Adrenal gland (tissue), 12 donors: ENCODE results near the gene GPR35. TPM values are rescaled to one million over a fixed set of nuclear protein-coding genes. Genes with fewer than 3 reads are reported as not detected.

Source experiments
- DNase-seq, 7 donors: peaks; one replicate each; pipeline ENCODE4 v3.0.0-alpha.2; 2019 to 2020
- H3K27ac ChIP-seq, 5 donors: fragments of 200-600 bp; sonication (generic) in 4 of 5; 1 replicate in 3 of 5; 2 replicates in 2 of 5; pipeline versions ENCODE4 v1.5.1 to v1.8.0; 2016 to 2020; ENCODE audit warnings: mild to moderate bottlenecking in 1 of 5
- H3K27me3 ChIP-seq: fragments of 200-600 bp; 2 replicates; pipeline ENCODE4 v1.8.0; 2021
- H3K36me3 ChIP-seq, 2 donors: fragments of 200-600 bp; replicated peaks in 1 of 2; 1 replicate in 1 of 2; 2 replicates in 1 of 2; pipeline versions ENCODE4 v1.5.1 to v1.8.0; 2018 to 2022
- H3K4me1 ChIP-seq, 2 donors: fragments of 200-600 bp; replicated peaks in 1 of 2; 1 replicate in 1 of 2; 2 replicates in 1 of 2; pipeline versions ENCODE4 v1.5.1 to v1.8.0; 2018 to 2021
- H3K4me3 ChIP-seq, 4 donors: fragments of 200-600 bp; sonication (generic) in 3 of 4; one replicate each; pipeline ENCODE4 v1.5.1; 2016 to 2018
- H3K9me3 ChIP-seq, 3 donors: fragments of 200-600 bp; sonication (generic) in 1 of 3; replicated peaks in 1 of 3; 1 replicate in 2 of 3; 2 replicates in 1 of 3; pipeline versions ENCODE4 v1.5.1 to v1.8.0; 2016 to 2021
- CTCF ChIP-seq, 6 experiments: fragments of 450-650 bp in 4 of 6; fragments of 200-600 bp in 2 of 6; sonication (generic) in 1 of 6; IDR thresholded peaks; 1 replicate in 5 of 6; 2 replicates in 1 of 6; pipeline versions ENCODE4 v1.5.1 to v1.8.0; 2016 to 2021; ENCODE audit warnings: antibody characterized with exemption in 6 of 6, mild to moderate bottlenecking in 2 of 6, moderate library complexity in 1 of 6
- POLR2A ChIP-seq, 2 donors: fragments of 450-650 bp; IDR thresholded peaks; one replicate each; pipeline ENCODE4 v1.6.1; 2017; ENCODE audit warnings: antibody characterized with exemption in 2 of 2, mild to moderate bottlenecking in 2 of 2, moderate library complexity in 1 of 2
- WGBS, 4 donors: extraction: QIAGEN DNeasy Blood & Tissue Kit in 2 of 4; methylation state at CpG; one replicate each; pipeline versions ENCODE4 v1.1.5 to v1.1.7; 2013 to 2017; 5-methylcytosine and 5-hydroxymethylcytosine counted together
- intact Hi-C, 2 donors: fragments of 100-400 bp; cut with DNase I; formaldehyde crosslinking; loops; one replicate each; pipeline versions ENCODE4 v1.14.1 to v1.15.0; 2022 to 2023
- polyA plus RNA-seq, 3 donors: library from polyadenylated mRNA; stranded (reverse); fragments of 200-250 nt in 2 of 3; fragments of 350-450 nt in 1 of 3; fragmentation: Illumina TruSeq in 1 of 3; extraction: RNeasy Lipid Tissue Mini Kit (QIAGEN cat#74804) in 1 of 3; gene quantifications; one replicate each; pipeline ENCODE4 v1.2.3, GENCODE V29; 2013 to 2014
- total RNA-seq, 9 donors: library from RNA; depleted of rRNA in 4 of 9; stranded (reverse); fragments of >200 nt in 4 of 9; fragments of 120-200 nt in 1 of 9; fragmentation: NEBNext Ultra II Directional in 1 of 9; extraction: Animal tissue kit (Norgen Biotek cat#: 25700) in 1 of 9; gene quantifications; one replicate each; pipeline versions ENCODE4 v1.1.0 to v1.2.4, GENCODE V29; 2013 to 2023
- donor health status: healthy with polysubstance abuse.
- donor health status: Bipolar disorder and iron deficiency.
- donor health status: DM: yes; HTN: yes; CAD: no.
- donor health status: DM: no; HTN: no; CAD: no.
- donor health status: DM: no; HTN: no; CAD: no.
- donor health status: DM: yes; HTN: yes; CAD: no.

The GPR35 gene
- total and polyA plus RNA-seq, 12 donors: 0.07 to 5.7 (median 1.0) TPM; not detected in 1

GRCh38 chr2:240644171-240644651 lies 18.9 kb downstream of the GPR35 start:
- no peak overlapping the region for H3K4me3 ChIP-seq
- H3K4me1 ChIP-seq: no peaks in the 10 kb centered on the region
- WGBS, 4 donors: 65 to 87% (median 69%) methylated on average over 4 to 14 of the region's 14 CpGs
- H3K27me3 ChIP-seq: peaks cover 5% of the 10 kb centered on the region
- intact Hi-C loops: no loop called here
- no peak overlapping the region for H3K27ac ChIP-seq
- H3K36me3 ChIP-seq: no peaks in the 10 kb centered on the region
- H3K9me3 ChIP-seq: no peaks in the 10 kb centered on the region
- TF ChIP-seq CTCF (IDR thresholded peaks at IDR 0.05) (no peak), POLR2A (IDR thresholded peaks at IDR 0.05) (no peak)
- peak in 2 of 7 donors; percentile 3 to 14 for DNase-seq

GRCh38 chr2:240644859-240645301 lies 19.6 kb downstream of the GPR35 start:
- H3K4me1 ChIP-seq: no peaks in the 10 kb centered on the region
- DNase-seq: peak in 2 of 7 donors; percentile 4 to 28
- no peaks in the 10 kb centered on the region for H3K36me3 ChIP-seq
- intact Hi-C loops: no loop called here
- H3K4me3 ChIP-seq: no peak overlapping the region
- no peak overlapping the region for H3K27ac ChIP-seq
- TF ChIP-seq CTCF (IDR thresholded peaks at IDR 0.05): no peak
- no peak for TF ChIP-seq POLR2A (IDR thresholded peaks at IDR 0.05)
- no peaks in the 10 kb centered on the region for H3K9me3 ChIP-seq
- 45 to 88% (median 60%) methylated on average over 2 to 8 of the region's 8 CpGs for WGBS, 4 donors
- H3K27me3 ChIP-seq: peaks cover 5% of the 10 kb centered on the region

GRCh38 chr2:240645346-240645745 lies 20.1 kb downstream of the GPR35 start:
- no peak overlapping the region for H3K27ac ChIP-seq
- WGBS, 4 donors: 85 to 95% (median 87%) methylated on average over 3 to 10 of the region's 10 CpGs
- no peaks in the 10 kb centered on the region for H3K4me1 ChIP-seq
- peaks cover 5% of the 10 kb centered on the region for H3K27me3 ChIP-seq
- TF ChIP-seq POLR2A (IDR thresholded peaks at IDR 0.05) (no peak), CTCF (IDR thresholded peaks at IDR 0.05) (no peak)
- H3K4me3 ChIP-seq: no peak overlapping the region
- no peaks in the 10 kb centered on the region for H3K36me3 ChIP-seq
- no peaks in the 10 kb centered on the region for H3K9me3 ChIP-seq
- no peak for DNase-seq
- intact Hi-C loops: no loop called here

DNA sequence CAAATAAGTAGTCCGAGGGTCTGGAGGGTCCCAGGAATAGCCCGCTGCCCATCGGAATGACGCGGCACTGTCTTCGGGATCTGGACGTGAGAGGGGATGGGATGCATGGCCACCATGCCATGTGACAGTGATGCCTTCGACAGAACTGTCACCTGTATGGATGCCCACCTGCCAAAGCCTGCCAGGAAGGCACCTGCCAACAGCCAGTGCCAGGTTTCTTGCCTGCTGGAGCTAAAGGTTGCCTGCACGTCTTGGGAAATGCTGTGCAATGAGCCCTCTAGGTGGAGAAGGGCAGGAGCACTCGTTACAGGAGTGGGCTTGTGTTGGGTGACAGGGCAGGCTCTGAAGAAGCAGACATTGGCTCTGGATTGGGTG lies 20.5 kb downstream of the GPR35 start:
- H3K4me3 ChIP-seq: no peak overlapping the region
- no peak overlapping the region for H3K27ac ChIP-seq
- intact Hi-C loops: no loop called here
- peaks cover 5% of the 10 kb centered on the region for H3K27me3 ChIP-seq
- H3K9me3 ChIP-seq: no peaks in the 10 kb centered on the region
- H3K4me1 ChIP-seq: no peaks in the 10 kb centered on the region
- no peak for TF ChIP-seq POLR2A (IDR thresholded peaks at IDR 0.05)
- no peak for TF ChIP-seq CTCF (IDR thresholded peaks at IDR 0.05)
- DNase-seq: peak in 1 of 7 donors; percentile 9
- WGBS, 4 donors: 75 to 94% (median 89%) methylated on average over 8 to 10 of the region's 10 CpGs
- no peaks in the 10 kb centered on the region for H3K36me3 ChIP-seq
